B cell (primary cell): ENCODE data around the gene PAM. TPM values are rescaled to one million over a fixed set of nuclear protein-coding genes. Genes with fewer than 3 reads are reported as not detected.

Experiments used
- ATAC-seq: fragments of 200-7000 bp; cut with Tn5 transposase; one replicate; pipeline ENCODE4 v1.10.0; 2021; ENCODE audit warnings: low read depth, mild to moderate bottlenecking, moderate number of reproducible peaks, moderate library complexity
- CTCF ChIA-PET: fragments of 350-600 bp; sonication (Branson Sonifier 250); formaldehyde crosslinking; loops from one replicate; lab custom pipeline; 2021; ENCODE audit warnings: antibody characterized with exemption, inconsistent platforms; lab: Charles Lee
- POLR2A ChIA-PET: fragments of 350-600 bp; sonication (Branson Sonifier 250); formaldehyde crosslinking; loops from one replicate; lab custom pipeline; 2021; ENCODE audit warnings: antibody characterized with exemption; lab: Charles Lee
- DNase-seq: peaks from one replicate; pipeline ENCODE4 v3.0.0; 2013
- H2AFZ ChIP-seq: 2 replicates; pipeline ENCODE4 v1.6.1; 2012; ENCODE audit warnings: mild to moderate bottlenecking, low read depth, low read length; ENCODE audit not compliant: insufficient read depth, poor library complexity, severe bottlenecking
- H3K27ac ChIP-seq, 2 donors: 1 replicate in 1 of 2; 2 replicates in 1 of 2; pipeline ENCODE4 v1.5.1; 2012 to 2013; ENCODE audit warnings: low read length in 2 of 2, mild to moderate bottlenecking in 2 of 2, moderate library complexity in 1 of 2
- H3K27me3 ChIP-seq, 4 experiments: fragments of 200-600 bp in 1 of 4; sonication (generic) in 1 of 4; replicated peaks in 1 of 4; 1 replicate in 2 of 4; 2 replicates in 2 of 4; pipeline versions ENCODE4 v1.6.1 to v1.7.0; 2013 to 2016; ENCODE audit warnings: low read length in 3 of 4, mild to moderate bottlenecking in 2 of 4, mixed read lengths in 1 of 4, moderate library complexity in 1 of 4; ENCODE audit not compliant: insufficient read depth in 4 of 4, control insufficient read depth in 3 of 4; ENCODE audit errors: control extremely low read depth in 1 of 4
- H3K36me3 ChIP-seq, 2 experiments: replicated peaks in 1 of 2; 1 replicate in 1 of 2; 2 replicates in 1 of 2; pipeline versions ENCODE4 v1.6.1 to v1.7.1; 2013; ENCODE audit warnings: low read length in 1 of 2; ENCODE audit not compliant: insufficient read depth in 2 of 2, control insufficient read depth in 1 of 2; ENCODE audit errors: control extremely low read depth in 1 of 2, extremely low read depth in 1 of 2
- H3K4me1 ChIP-seq, 2 donors: fragments of 200-600 bp in 1 of 2; sonication (generic) in 1 of 2; 1 replicate in 1 of 2; 2 replicates in 1 of 2; pipeline versions ENCODE4 v1.5.1 to v1.6.1; 2013 to 2017; ENCODE audit warnings: low read length in 2 of 2; ENCODE audit not compliant: control insufficient read depth in 2 of 2, insufficient read depth in 2 of 2
- H3K4me2 ChIP-seq: replicated peaks from 2 replicates; pipeline ENCODE3; 2012; ENCODE audit warnings: mild to moderate bottlenecking, low read depth, low read length; ENCODE audit not compliant: poor library complexity, severe bottlenecking
- H3K4me3 ChIP-seq, 5 experiments: fragments of 200-600 bp in 1 of 5; sonication (generic) in 1 of 5; 1 replicate in 3 of 5; 2 replicates in 2 of 5; pipeline versions ENCODE4 v1.5.1 to v1.7.0; 2011 to 2016; ENCODE audit warnings: low read length in 4 of 5, mild to moderate bottlenecking in 4 of 5, low read depth in 2 of 5, control low read depth in 1 of 5, moderate library complexity in 1 of 5; ENCODE audit not compliant: insufficient read depth in 1 of 5; ENCODE audit errors: control extremely low read depth in 1 of 5, extremely low read depth in 1 of 5
- H3K79me2 ChIP-seq: fragments of 200-600 bp; sonication (generic); one replicate; pipeline ENCODE4 v1.6.0; 2016; ENCODE audit warnings: low read length; ENCODE audit not compliant: control insufficient read depth, insufficient read depth
- H3K9ac ChIP-seq: fragments of 200-600 bp; sonication (generic); 2 replicates; pipeline ENCODE4 v1.6.1; 2017; ENCODE audit warnings: mild to moderate bottlenecking, low read length, moderate library complexity
- H3K9me3 ChIP-seq, 3 donors: one replicate each; pipeline versions ENCODE4 v1.6.1 to v1.7.1; 2013; ENCODE audit warnings: low read length in 2 of 3; ENCODE audit not compliant: control insufficient read depth in 2 of 3, insufficient read depth in 1 of 3; ENCODE audit errors: control extremely low read depth in 1 of 3
- H4K20me1 ChIP-seq: 2 replicates; pipeline ENCODE4 v1.6.0; 2012; ENCODE audit warnings: mild to moderate bottlenecking, low read length; ENCODE audit not compliant: insufficient read depth, control insufficient read depth, poor library complexity, severe bottlenecking
- H3K27ac Mint-ChIP-seq: one replicate; pipeline ENCODE4 v1.8.0; 2021; ENCODE audit warnings: mixed read lengths
- H3K27me3 Mint-ChIP-seq: one replicate; pipeline ENCODE4 v1.8.0; 2021; ENCODE audit warnings: mixed read lengths
- H3K4me1 Mint-ChIP-seq: one replicate; pipeline ENCODE4 v1.8.0; 2021; ENCODE audit warnings: mixed read lengths
- H3K4me3 Mint-ChIP-seq: one replicate; pipeline ENCODE4 v1.8.0; 2021; ENCODE audit warnings: mixed read lengths
- H3K9me3 Mint-ChIP-seq: one replicate; pipeline ENCODE4 v1.8.0; 2022; ENCODE audit warnings: mixed read lengths; ENCODE audit not compliant: insufficient read depth
- CTCF ChIP-seq: fragments of 200-600 bp; IDR thresholded peaks from one replicate; pipeline ENCODE4 v1.8.0; 2022; ENCODE audit warnings: antibody characterized with exemption, mild to moderate bottlenecking
- EZH2 ChIP-seq: IDR thresholded peaks from 2 replicates; pipeline ENCODE4 v1.6.1; 2012; ENCODE audit warnings: borderline replicate concordance, low read depth, mild to moderate bottlenecking, moderate library complexity, low read length; ENCODE audit not compliant: insufficient read depth, poor library complexity, severe bottlenecking
- WGBS: methylation state at CpG from one replicate; pipeline ENCODE4 v1.1.5; 2013; ENCODE audit warnings: missing lambda C conversion rate; ENCODE audit not compliant: insufficient coverage; 5-methylcytosine and 5-hydroxymethylcytosine counted together
- intact Hi-C: fragments of 100-400 bp; cut with micrococcal nuclease; formaldehyde crosslinking; loops from one replicate; pipeline ENCODE4 v1.10.0; 2022
- polyA plus RNA-seq: library from polyadenylated mRNA; depleted of rRNA; stranded (reverse); fragments of >200 nt; gene quantifications from 2 replicates; pipeline ENCODE4 v1.2.3, GENCODE V29; 2012
- total RNA-seq, 2 donors: library from RNA; stranded (reverse); fragments of 120-200 nt in 1 of 2; gene quantifications; 1 replicate in 1 of 2; 2 replicates in 1 of 2; pipeline versions ENCODE4 v1.2.3 to v1.2.4, GENCODE V29; 2013 to 2022

The PAM gene
- total and polyA plus RNA-seq, 2 donors (not counting 1 experiment from before 2014, with no cell fraction given), result 1.00 to 34.8 TPM

- ChIA-PET CTCF (interaction anchor here (0.9 to 1.7 kb wide), 3 partner anchors 9 to 23 kb away, joined by 3 to 6 read pairs (median 3); no protein-coding TSS in a partner anchor), POLR2A (no interaction called here)
- no peak for ATAC-seq
- Mint-ChIP-seq H3K9me3 (no peaks in the 10 kb centered on the region), H3K4me1 (peaks cover 37% of the 10 kb centered on the region), H3K27ac (no peak overlapping the region), H3K4me3 (no peak overlapping the region), H3K27me3 (no peaks in the 10 kb centered on the region)
- Histone ChIP-seq H3K36me3 (no peaks in the 10 kb centered on the region), H3K4me1 (peaks cover 12 to 18% of the 10 kb centered on the region in 2 donors), H3K79me2 (no peaks in the 10 kb centered on the region), H3K27ac (no peak overlapping the region), H2AFZ (no peak overlapping the region), H3K9ac (no peak overlapping the region), H4K20me1 (no peaks in the 10 kb centered on the region), H3K4me2 (no peak overlapping the region), H3K4me3 (no peak overlapping the region), H3K9me3 (peaks cover 0 to 2% (median 0%) of the 10 kb centered on the region in 3 donors), H3K27me3 (peaks cover 0 to 5% (median 2%) of the 10 kb centered on the region in 4 experiments)
- 100% methylated on average over 1 of the region's 1 CpG for WGBS
- no peak for DNase-seq
- TF ChIP-seq CTCF (no peak), EZH2 (no peak)
- intact Hi-C loops, result loop anchor here (5.0 kb wide), 1 partner anchor 498 kb away; the partner anchor contains the start of gene MACIR
Observed at GRCh38 chr5:102759289-102759688, 4.2 kb downstream of the PAM start.

DNA sequence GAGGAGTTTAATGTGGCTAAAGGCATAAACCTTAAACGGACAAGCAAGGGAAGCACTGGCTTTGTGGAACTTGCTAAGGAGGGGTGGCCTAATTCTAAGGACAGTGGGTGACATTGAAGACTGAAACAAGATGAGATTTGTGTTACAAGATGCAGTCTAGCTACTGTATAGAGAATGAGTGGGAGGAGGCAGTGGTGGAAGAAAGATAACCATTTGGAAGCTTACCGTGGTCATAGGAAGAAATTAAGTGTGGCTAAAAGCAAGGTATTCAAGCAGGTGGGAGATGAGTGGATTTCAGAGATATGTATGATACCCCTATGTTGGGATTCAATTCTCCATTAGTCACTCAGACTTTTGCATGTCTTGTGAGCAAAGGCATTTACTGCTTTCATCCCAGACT, 4.6 kb downstream of the PAM start:
- POLR2A ChIA-PET, result no interaction called here
- no peaks in the 10 kb centered on the region for H3K9me3 Mint-ChIP-seq
- 83% methylated on average over 2 of the region's 2 CpGs for WGBS
- no peak overlapping the region for H3K9ac ChIP-seq
- DNase-seq (no peak), ATAC-seq (no peak)
- H3K9me3 ChIP-seq, result no peaks in the 10 kb centered on the region
- H3K27me3 ChIP-seq, result peaks cover 0 to under 1% (median under 1%) of the 10 kb centered on the region in 4 experiments
- H3K4me3 Mint-ChIP-seq, result no peak overlapping the region
- no peak overlapping the region for H2AFZ ChIP-seq
- TF ChIP-seq EZH2 (no peak), CTCF (no peak)
- no peak overlapping the region for H3K4me3 ChIP-seq
- no peak overlapping the region for H3K4me2 ChIP-seq
- H3K36me3 ChIP-seq, result no peaks in the 10 kb centered on the region
- H4K20me1 ChIP-seq, result no peaks in the 10 kb centered on the region
- peaks cover 33% of the 10 kb centered on the region for H3K4me1 Mint-ChIP-seq
- peaks cover 8 to 14% of the 10 kb centered on the region in 2 donors for H3K4me1 ChIP-seq
- no peaks in the 10 kb centered on the region for H3K79me2 ChIP-seq
- CTCF ChIA-PET, result interaction anchor here (0.9 to 1.7 kb wide), 3 partner anchors 9 to 23 kb away, joined by 3 to 6 read pairs (median 3); no protein-coding TSS in a partner anchor
- H3K27ac Mint-ChIP-seq, result no peak overlapping the region
- no peak overlapping the region for H3K27ac ChIP-seq
- no peaks in the 10 kb centered on the region for H3K27me3 Mint-ChIP-seq
- intact Hi-C loops, result loop anchor here (5.0 kb wide), 1 partner anchor 498 kb away; the partner anchor contains the start of gene MACIR
